Measurements from ENCODE around the gene TUSC2. TPM values are rescaled to one million over a fixed set of nuclear protein-coding genes. Genes with fewer than 3 reads are reported as not detected.

The TUSC2 gene
- total and polyA plus RNA-seq, 10 of the 15 experiments (the other 5 are each of a cell fraction or from before 2014, with no cell fraction given): 4.0 to 73.8 (median 34.3) TPM

- no peak for TF ChIP-seq E2F4 (IDR thresholded peaks at IDR 0.05; ENCODE audit: low read depth, low read length)
- TF ChIP-seq ZBTB4 (CRISPR knock-in tag; IDR thresholded peaks at IDR 0.05): no peak
- TF ChIP-seq CHD1 (IDR thresholded peaks at IDR 0.05; ENCODE audit: low read depth, low read length): 0 out of 2 replicates have a peak, but pooled peaks have one; percentile 27
- TF ChIP-seq SMAD1 (IDR thresholded peaks at IDR 0.05; ENCODE audit: low read depth, partially characterized antibody): no peak
- TF ChIP-seq, protein P1, sequence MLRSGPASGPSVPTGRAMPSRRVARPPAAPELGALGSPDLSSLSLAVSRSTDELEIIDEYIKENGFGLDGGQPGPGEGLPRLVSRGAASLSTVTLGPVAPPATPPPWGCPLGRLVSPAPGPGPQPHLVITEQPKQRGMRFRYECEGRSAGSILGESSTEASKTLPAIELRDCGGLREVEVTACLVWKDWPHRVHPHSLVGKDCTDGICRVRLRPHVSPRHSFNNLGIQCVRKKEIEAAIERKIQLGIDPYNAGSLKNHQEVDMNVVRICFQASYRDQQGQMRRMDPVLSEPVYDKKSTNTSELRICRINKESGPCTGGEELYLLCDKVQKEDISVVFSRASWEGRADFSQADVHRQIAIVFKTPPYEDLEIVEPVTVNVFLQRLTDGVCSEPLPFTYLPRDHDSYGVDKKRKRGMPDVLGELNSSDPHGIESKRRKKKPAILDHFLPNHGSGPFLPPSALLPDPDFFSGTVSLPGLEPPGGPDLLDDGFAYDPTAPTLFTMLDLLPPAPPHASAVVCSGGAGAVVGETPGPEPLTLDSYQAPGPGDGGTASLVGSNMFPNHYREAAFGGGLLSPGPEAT (IDR thresholded peaks at IDR 0.05; ENCODE audit: low read depth): peak; percentile 40; the same call in 1 of the 2 replicates
- TF ChIP-seq RAD51 (IDR thresholded peaks at IDR 0.05): no peak
- no peak for TF ChIP-seq ZNF24 (IDR thresholded peaks at IDR 0.05)
- TF ChIP-seq, protein P2, sequence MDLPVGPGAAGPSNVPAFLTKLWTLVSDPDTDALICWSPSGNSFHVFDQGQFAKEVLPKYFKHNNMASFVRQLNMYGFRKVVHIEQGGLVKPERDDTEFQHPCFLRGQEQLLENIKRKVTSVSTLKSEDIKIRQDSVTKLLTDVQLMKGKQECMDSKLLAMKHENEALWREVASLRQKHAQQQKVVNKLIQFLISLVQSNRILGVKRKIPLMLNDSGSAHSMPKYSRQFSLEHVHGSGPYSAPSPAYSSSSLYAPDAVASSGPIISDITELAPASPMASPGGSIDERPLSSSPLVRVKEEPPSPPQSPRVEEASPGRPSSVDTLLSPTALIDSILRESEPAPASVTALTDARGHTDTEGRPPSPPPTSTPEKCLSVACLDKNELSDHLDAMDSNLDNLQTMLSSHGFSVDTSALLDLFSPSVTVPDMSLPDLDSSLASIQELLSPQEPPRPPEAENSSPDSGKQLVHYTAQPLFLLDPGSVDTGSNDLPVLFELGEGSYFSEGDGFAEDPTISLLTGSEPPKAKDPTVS (IDR thresholded peaks at IDR 0.05; ENCODE audit: low read depth, low read length): no peak
- TF ChIP-seq MYB (IDR thresholded peaks at IDR 0.05; ENCODE audit: borderline replicate concordance, low read depth, low read length): no peak
- no peak for TF ChIP-seq ATF2 (IDR thresholded peaks at IDR 0.05; ENCODE audit: low read length)
- TF ChIP-seq, protein P3, sequence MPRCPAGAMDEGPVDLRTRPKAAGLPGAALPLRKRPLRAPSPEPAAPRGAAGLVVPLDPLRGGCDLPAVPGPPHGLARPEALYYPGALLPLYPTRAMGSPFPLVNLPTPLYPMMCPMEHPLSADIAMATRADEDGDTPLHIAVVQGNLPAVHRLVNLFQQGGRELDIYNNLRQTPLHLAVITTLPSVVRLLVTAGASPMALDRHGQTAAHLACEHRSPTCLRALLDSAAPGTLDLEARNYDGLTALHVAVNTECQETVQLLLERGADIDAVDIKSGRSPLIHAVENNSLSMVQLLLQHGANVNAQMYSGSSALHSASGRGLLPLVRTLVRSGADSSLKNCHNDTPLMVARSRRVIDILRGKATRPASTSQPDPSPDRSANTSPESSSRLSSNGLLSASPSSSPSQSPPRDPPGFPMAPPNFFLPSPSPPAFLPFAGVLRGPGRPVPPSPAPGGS (IDR thresholded peaks at IDR 0.05; ENCODE audit: borderline replicate concordance, insufficient read depth, low read depth, low read length, poor library complexity, severe bottlenecking): no peak
- peak; percentile 70; the same call in 1 of the 2 replicates for TF ChIP-seq NKRF (conservative IDR thresholded peaks at IDR 0.05)
These were observed 12.7 kb upstream of the TUSC2 start, which contains the start of gene RASSF1 (continued) for GRCh38 chr3:50340448-50341329.
